ENCODE data around the gene BROX.

BROX gene

GRCh38 chr1:222781251-222781650 lies 68.9 kb downstream of the BROX start:
- no peak for DNase-seq

DNA sequence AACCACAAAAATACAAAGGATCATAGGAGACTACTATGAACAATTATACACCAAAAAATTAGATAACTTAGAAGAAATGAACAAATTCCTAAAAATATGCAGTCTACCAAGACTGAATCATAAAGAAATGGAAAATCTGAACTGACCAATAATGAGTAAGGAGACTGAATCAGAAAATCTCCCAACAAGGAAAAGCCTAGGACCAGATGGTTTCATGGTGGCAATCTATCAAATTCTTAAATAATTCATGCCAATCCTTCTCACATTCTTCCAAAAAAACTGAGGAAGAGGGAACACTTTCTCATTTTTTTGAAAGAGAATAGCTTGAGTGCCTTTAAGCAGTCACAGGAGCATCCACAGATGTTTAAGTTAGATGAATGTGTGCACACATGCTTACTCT lies 70.7 kb downstream of the BROX start:
- DNase-seq: no peak

DNA sequence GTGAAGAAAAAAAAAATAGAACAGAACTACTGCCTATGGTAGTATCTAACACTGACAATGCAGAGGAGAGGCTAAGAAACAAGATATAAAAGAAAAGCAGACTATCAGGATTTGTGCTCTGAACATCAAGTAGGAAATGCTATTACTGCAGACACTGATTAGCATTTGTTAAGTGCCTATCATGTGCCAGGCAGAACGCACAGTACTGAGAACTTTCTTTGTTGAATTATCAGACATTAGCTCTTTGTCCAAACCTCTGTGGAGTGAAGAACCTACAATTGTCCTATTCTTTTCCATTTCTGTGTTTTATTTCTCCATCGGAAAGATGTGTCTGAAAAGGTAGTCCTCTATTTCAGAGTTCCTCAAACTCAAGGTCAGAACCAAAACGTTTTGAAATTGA lies 72.0 kb downstream of the BROX start:
- no peak for DNase-seq

Data from activated naive CD4-positive, alpha-beta T cell (primary cell).